HEK293 (cell line): ENCODE results near the gene DDX24.

Experiments used
- CTCF ChIA-PET: fragments of 350-600 bp; formaldehyde crosslinking; extraction: SDS; loops from one replicate; lab custom pipeline; 2021; ENCODE audit warnings: antibody characterized with exemption; lab: Yijun Ruan, JAX
- POLR2A ChIA-PET: fragments of 300-600 bp; formaldehyde crosslinking; extraction: SDS; loops from one replicate; lab custom pipeline; 2020; ENCODE audit warnings: antibody characterized with exemption, inconsistent platforms; lab: Yijun Ruan, JAX
- H3K27ac ChIP-seq: fragments of 200-500 bp; sonication (Bioruptor generic); 2 replicates; pipeline ENCODE4 v1.5.1; 2014; ENCODE audit warnings: low read depth, low read length, control low read depth, inconsistent platforms; ENCODE audit errors: extremely low read depth
- H3K36me3 ChIP-seq, 2 experiments: fragments of 200-500 bp in 1 of 2; sonication (Bioruptor generic) in 1 of 2; 1 replicate in 1 of 2; 2 replicates in 1 of 2; pipeline ENCODE4 v1.5.1; 2014 to 2017; ENCODE audit warnings: inconsistent platforms in 2 of 2, low read length in 2 of 2; ENCODE audit not compliant: control insufficient read depth in 2 of 2, insufficient read depth in 1 of 2
- H3K4me1 ChIP-seq: fragments of 200-500 bp; sonication (Bioruptor generic); 2 replicates; pipeline ENCODE4 v1.5.1; 2014; ENCODE audit warnings: mild to moderate bottlenecking, low read length, inconsistent platforms; ENCODE audit not compliant: control insufficient read depth, insufficient read depth
- H3K4me3 ChIP-seq: 2 replicates; pipeline ENCODE4 v1.5.1; 2011; ENCODE audit warnings: low read depth, mild to moderate bottlenecking, control low read depth, low read length, moderate library complexity
- H3K9me3 ChIP-seq: fragments of 200-500 bp; sonication (Bioruptor generic); 2 replicates; pipeline ENCODE4 v1.5.1; 2014; ENCODE audit warnings: low read depth, low read length, inconsistent platforms; ENCODE audit not compliant: control insufficient read depth, insufficient read depth
- CTCF ChIP-seq: fragments of 450-650 bp; formaldehyde crosslinking; IDR thresholded peaks from 2 replicates; pipeline ENCODE4 v1.5.1; 2016; ENCODE audit warnings: missing biosample characterization, missing genetic modification characterization
- GLIS1 ChIP-seq: fragments of 450-650 bp; formaldehyde crosslinking; IDR thresholded peaks from 2 replicates; pipeline ENCODE4 v1.5.1; 2016; ENCODE audit warnings: missing biosample characterization, missing genetic modification characterization
- TRIM28 ChIP-seq: IDR thresholded peaks from 2 replicates; pipeline ENCODE4 v1.6.1; 2011; ENCODE audit warnings: low read length, control low read depth, borderline replicate concordance
- ZBTB17 ChIP-seq: fragments of 450-650 bp; formaldehyde crosslinking; IDR thresholded peaks from 2 replicates; pipeline ENCODE4 v1.5.1; 2016; ENCODE audit warnings: missing biosample characterization, missing genetic modification characterization
- ZIC2 ChIP-seq: fragments of 450-650 bp; formaldehyde crosslinking; IDR thresholded peaks from 2 replicates; pipeline ENCODE4 v1.5.1; 2016; ENCODE audit warnings: missing biosample characterization, missing genetic modification characterization
- ZNF114 ChIP-seq: fragments of 450-650 bp; formaldehyde crosslinking; IDR thresholded peaks from 2 replicates; pipeline ENCODE4 v1.5.0; 2017; ENCODE audit warnings: missing biosample characterization, missing genetic modification characterization
- ZNF132 ChIP-seq: fragments of 450-650 bp; formaldehyde crosslinking; IDR thresholded peaks from 2 replicates; pipeline ENCODE4 v1.5.1; 2017; ENCODE audit warnings: missing biosample characterization, missing genetic modification characterization, borderline replicate concordance
- ZNF157 ChIP-seq: fragments of 450-650 bp; formaldehyde crosslinking; IDR thresholded peaks from 2 replicates; pipeline ENCODE4 v1.5.1; 2016; ENCODE audit warnings: missing biosample characterization, missing genetic modification characterization
- ZNF174 ChIP-seq: fragments of 450-650 bp; formaldehyde crosslinking; IDR thresholded peaks from 2 replicates; pipeline ENCODE4 v1.5.0; 2017; ENCODE audit warnings: missing biosample characterization, mild to moderate bottlenecking, missing genetic modification characterization
- ZNF2 ChIP-seq: fragments of 450-650 bp; formaldehyde crosslinking; IDR thresholded peaks from 2 replicates; pipeline ENCODE4 v1.5.1; 2016; ENCODE audit warnings: missing biosample characterization, missing genetic modification characterization
- ZNF23 ChIP-seq: fragments of 450-650 bp; formaldehyde crosslinking; IDR thresholded peaks from 2 replicates; pipeline ENCODE4 v1.5.1; 2016; ENCODE audit warnings: missing biosample characterization, missing genetic modification characterization, borderline replicate concordance
- ZNF24 ChIP-seq: fragments of 450-650 bp; formaldehyde crosslinking; IDR thresholded peaks from 2 replicates; pipeline ENCODE4 v1.5.1; 2016; ENCODE audit warnings: missing biosample characterization, missing genetic modification characterization
- ZNF266 ChIP-seq: fragments of 450-650 bp; formaldehyde crosslinking; IDR thresholded peaks from 2 replicates; pipeline ENCODE4 v1.5.1; 2016; ENCODE audit warnings: missing biosample characterization, missing genetic modification characterization, low read depth
- ZNF350 ChIP-seq: fragments of 450-650 bp; formaldehyde crosslinking; IDR thresholded peaks from 2 replicates; pipeline ENCODE4 v1.5.0; 2017; ENCODE audit warnings: missing biosample characterization, mild to moderate bottlenecking, missing genetic modification characterization
- ZNF416 ChIP-seq: fragments of 450-650 bp; formaldehyde crosslinking; IDR thresholded peaks from 2 replicates; pipeline ENCODE4 v1.5.1; 2016; ENCODE audit warnings: missing biosample characterization, missing genetic modification characterization
- ZNF423 ChIP-seq: fragments of 450-650 bp; formaldehyde crosslinking; IDR thresholded peaks from 2 replicates; pipeline ENCODE4 v1.5.1; 2016; ENCODE audit warnings: missing biosample characterization, missing genetic modification characterization
- ZNF549 ChIP-seq: fragments of 450-650 bp; IDR thresholded peaks from 2 replicates; pipeline ENCODE4 v1.5.1; 2018; ENCODE audit warnings: missing biosample characterization, missing genetic modification characterization, mild to moderate bottlenecking, inconsistent platforms, moderate library complexity
- ZNF585B ChIP-seq: fragments of 450-650 bp; formaldehyde crosslinking; IDR thresholded peaks from 2 replicates; pipeline ENCODE4 v1.5.1; 2016; ENCODE audit warnings: missing biosample characterization, missing genetic modification characterization
- ZNF596 ChIP-seq: fragments of 450-650 bp; IDR thresholded peaks from 2 replicates; pipeline ENCODE4 v1.5.0; 2018; ENCODE audit warnings: missing biosample characterization, mild to moderate bottlenecking, missing genetic modification characterization, moderate library complexity
- ZNF600 ChIP-seq: fragments of 450-650 bp; formaldehyde crosslinking; IDR thresholded peaks from 2 replicates; pipeline ENCODE4 v1.5.1; 2016; ENCODE audit warnings: missing biosample characterization, missing genetic modification characterization
- ZNF610 ChIP-seq: fragments of 450-650 bp; formaldehyde crosslinking; IDR thresholded peaks from 2 replicates; pipeline ENCODE4 v1.5.1; 2016; ENCODE audit warnings: missing biosample characterization, missing genetic modification characterization, borderline replicate concordance
- ZNF654 ChIP-seq: fragments of 450-650 bp; formaldehyde crosslinking; IDR thresholded peaks from 2 replicates; pipeline ENCODE4 v1.5.1; 2016; ENCODE audit warnings: low read depth, missing biosample characterization, missing genetic modification characterization
- ZNF830 ChIP-seq: fragments of 450-650 bp; IDR thresholded peaks from 2 replicates; pipeline ENCODE4 v1.5.0; 2018; ENCODE audit warnings: missing biosample characterization, missing genetic modification characterization, low read depth, mild to moderate bottlenecking, moderate library complexity
- ZSCAN23 ChIP-seq: fragments of 450-650 bp; formaldehyde crosslinking; IDR thresholded peaks from 2 replicates; pipeline ENCODE4 v1.5.1; 2016; ENCODE audit warnings: missing biosample characterization, missing genetic modification characterization
- TF ChIP-seq, protein P1 (sequence below): fragments of 450-650 bp; formaldehyde crosslinking; IDR thresholded peaks from 2 replicates; pipeline ENCODE4 v1.5.1; 2016; ENCODE audit warnings: missing biosample characterization, missing genetic modification characterization
- TF ChIP-seq, protein P2 (sequence below): fragments of 450-650 bp; formaldehyde crosslinking; IDR thresholded peaks from 2 replicates; pipeline ENCODE4 v1.5.1; 2017; ENCODE audit warnings: missing biosample characterization, mild to moderate bottlenecking, missing genetic modification characterization, moderate library complexity
- TF ChIP-seq, protein P3 (sequence below): fragments of 450-650 bp; formaldehyde crosslinking; conservative IDR thresholded peaks from 2 replicates; pipeline ENCODE4 v1.5.1; 2016; ENCODE audit warnings: low read depth, missing biosample characterization, missing genetic modification characterization

DDX24 gene

GRCh38 chr14:94037954-94038353, 43.0 kb downstream of the DDX24 start:
- POLR2A ChIA-PET, result no interaction called here
- CTCF ChIA-PET, result interaction anchor here (0.6 to 3.6 kb wide), 9 partner anchors 10 to 133 kb away, joined by 4 to 25 read pairs (median 9); partner anchors contain the start of gene OTUB2
- H3K36me3 ChIP-seq, result peaks cover 0 to 19% of the 10 kb centered on the region in 2 experiments; a peak in 1 of 3 replicates
- no peaks in the 10 kb centered on the region for H3K4me1 ChIP-seq
- H3K9me3 ChIP-seq, result no peaks in the 10 kb centered on the region
- TF ChIP-seq ZNF266 (tag by site-specific recombination) (no peak), ZNF157 (no peak), ZNF132 (tag by site-specific recombination) (no peak), ZNF423 (tag by site-specific recombination) (no peak), ZNF350 (tag by site-specific recombination) (no peak), ZNF23 (tag by site-specific recombination) (no peak), ZNF596 (tag by site-specific recombination) (no peak), ZSCAN23 (tag by site-specific recombination) (no peak), ZNF114 (no peak)
- TF ChIP-seq, protein P1, sequence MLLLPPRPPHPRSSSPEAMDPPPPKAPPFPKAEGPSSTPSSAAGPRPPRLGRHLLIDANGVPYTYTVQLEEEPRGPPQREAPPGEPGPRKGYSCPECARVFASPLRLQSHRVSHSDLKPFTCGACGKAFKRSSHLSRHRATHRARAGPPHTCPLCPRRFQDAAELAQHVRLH (tag by site-specific recombination), result no peak
- TF ChIP-seq, protein P2, sequence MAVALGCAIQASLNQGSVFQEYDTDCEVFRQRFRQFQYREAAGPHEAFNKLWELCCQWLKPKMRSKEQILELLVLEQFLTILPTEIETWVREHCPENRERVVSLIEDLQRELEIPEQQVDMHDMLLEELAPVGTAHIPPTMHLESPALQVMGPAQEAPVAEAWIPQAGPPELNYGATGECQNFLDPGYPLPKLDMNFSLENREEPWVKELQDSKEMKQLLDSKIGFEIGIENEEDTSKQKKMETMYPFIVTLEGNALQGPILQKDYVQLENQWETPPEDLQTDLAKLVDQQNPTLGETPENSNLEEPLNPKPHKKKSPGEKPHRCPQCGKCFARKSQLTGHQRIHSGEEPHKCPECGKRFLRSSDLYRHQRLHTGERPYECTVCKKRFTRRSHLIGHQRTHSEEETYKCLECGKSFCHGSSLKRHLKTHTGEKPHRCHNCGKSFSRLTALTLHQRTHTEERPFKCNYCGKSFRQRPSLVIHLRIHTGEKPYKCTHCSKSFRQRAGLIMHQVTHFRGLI (tag by site-specific recombination), result no peak
- TF ChIP-seq, protein P3, sequence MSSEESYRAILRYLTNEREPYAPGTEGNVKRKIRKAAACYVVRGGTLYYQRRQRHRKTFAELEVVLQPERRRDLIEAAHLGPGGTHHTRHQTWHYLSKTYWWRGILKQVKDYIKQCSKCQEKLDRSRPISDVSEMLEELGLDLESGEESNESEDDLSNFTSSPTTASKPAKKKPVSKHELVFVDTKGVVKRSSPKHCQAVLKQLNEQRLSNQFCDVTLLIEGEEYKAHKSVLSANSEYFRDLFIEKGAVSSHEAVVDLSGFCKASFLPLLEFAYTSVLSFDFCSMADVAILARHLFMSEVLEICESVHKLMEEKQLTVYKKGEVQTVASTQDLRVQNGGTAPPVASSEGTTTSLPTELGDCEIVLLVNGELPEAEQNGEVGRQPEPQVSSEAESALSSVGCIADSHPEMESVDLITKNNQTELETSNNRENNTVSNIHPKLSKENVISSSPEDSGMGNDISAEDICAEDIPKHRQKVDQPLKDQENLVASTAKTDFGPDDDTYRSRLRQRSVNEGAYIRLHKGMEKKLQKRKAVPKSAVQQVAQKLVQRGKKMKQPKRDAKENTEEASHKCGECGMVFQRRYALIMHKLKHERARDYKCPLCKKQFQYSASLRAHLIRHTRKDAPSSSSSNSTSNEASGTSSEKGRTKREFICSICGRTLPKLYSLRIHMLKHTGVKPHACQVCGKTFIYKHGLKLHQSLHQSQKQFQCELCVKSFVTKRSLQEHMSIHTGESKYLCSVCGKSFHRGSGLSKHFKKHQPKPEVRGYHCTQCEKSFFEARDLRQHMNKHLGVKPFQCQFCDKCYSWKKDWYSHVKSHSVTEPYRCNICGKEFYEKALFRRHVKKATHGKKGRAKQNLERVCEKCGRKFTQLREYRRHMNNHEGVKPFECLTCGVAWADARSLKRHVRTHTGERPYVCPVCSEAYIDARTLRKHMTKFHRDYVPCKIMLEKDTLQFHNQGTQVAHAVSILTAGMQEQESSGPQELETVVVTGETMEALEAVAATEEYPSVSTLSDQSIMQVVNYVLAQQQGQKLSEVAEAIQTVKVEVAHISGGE (tag by site-specific recombination), result no peak
- no peak overlapping the region for H3K4me3 ChIP-seq
- H3K27ac ChIP-seq, result no peak overlapping the region

DNA sequence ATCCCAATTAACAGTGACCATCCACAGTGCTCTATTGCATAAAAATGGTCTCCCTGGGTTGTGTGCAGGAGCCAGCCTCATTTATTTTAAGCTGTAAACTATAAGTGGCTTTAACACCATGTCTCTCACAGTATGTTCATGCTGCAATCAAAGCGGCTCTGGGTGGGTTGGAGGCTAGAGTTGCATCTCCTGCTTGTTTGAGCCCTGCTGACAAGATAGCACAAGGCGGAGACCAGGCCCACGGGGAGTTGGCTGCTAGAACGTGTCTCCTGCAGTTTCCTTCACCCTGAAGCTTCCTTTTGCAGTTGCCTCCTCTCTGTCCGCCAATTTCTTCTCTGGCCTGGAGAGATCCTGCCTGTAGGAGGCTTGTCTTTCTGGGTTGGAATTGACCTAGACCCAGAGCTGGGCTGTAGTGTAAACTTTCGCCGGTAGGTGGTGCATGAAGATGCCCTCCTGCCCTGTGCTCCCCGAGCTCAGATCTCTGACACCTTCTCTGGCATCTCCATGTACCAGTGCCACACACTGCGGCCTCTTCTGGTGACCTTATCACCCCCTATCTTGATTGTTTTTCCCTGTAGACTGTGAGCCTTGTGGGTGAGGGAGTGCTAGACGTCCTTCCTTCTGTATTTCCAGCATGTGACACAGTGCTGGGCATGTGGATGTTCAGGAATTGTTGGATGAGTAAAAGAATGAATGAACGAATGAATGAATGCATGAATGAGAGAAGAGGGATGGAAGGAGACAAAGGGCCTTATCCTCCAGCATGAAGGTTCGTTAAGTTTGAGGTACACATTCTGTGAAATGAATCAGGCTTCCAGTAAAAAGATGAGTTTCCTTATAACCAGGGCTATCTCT, 44.5 kb downstream of the DDX24 start:
- Histone ChIP-seq H3K4me1 (no peaks in the 10 kb centered on the region), H3K4me3 (no peak overlapping the region), H3K36me3 (peaks cover 0 to 15% of the 10 kb centered on the region in 2 experiments; a peak in 1 of 3 replicates), H3K27ac (no peak overlapping the region), H3K9me3 (no peaks in the 10 kb centered on the region)
- ChIA-PET POLR2A (interaction anchor here (0.9 kb wide), 1 partner anchor 44 kb away, joined by 5 read pairs; the partner anchor contains the start of genes DDX24 and IFI27L1), CTCF (interaction anchor here (0.6 to 3.6 kb wide), 37 partner anchors 8 to 496 kb away, joined by 3 to 46 read pairs (median 6); partner anchors contain the start of genes DDX24, IFI27L1 and OTUB2)
- TF ChIP-seq ZNF2 (tag by site-specific recombination) (0 out of 2 replicates have a peak, but pooled peaks have one; percentile 27), TRIM28 (no peak), ZNF24 (tag by site-specific recombination) (peak; percentile 70; the same call in 1 of the 2 replicates), ZNF174 (tag by site-specific recombination) (no peak), ZIC2 (tag by site-specific recombination) (peak; percentile 81), ZBTB17 (tag by site-specific recombination) (peak; percentile 85), ZNF416 (no peak), ZNF830 (tag by site-specific recombination) (no peak), ZNF610 (tag by site-specific recombination) (no peak), ZNF600 (peak; percentile 69), ZNF654 (tag by site-specific recombination) (peak; percentile 56), CTCF (peak; percentile 69), GLIS1 (0 out of 2 replicates have a peak, but pooled peaks have one; percentile 12), ZNF549 (tag by site-specific recombination) (no peak), ZNF585B (tag by site-specific recombination) (no peak)
